OCI-LY1 (cell line): ENCODE results near the gene RASGRF1.

Experiments
- EZH2 ChIP-seq: fragments of 200-600 bp; sonication (generic), shearing (Covaris generic); IDR thresholded peaks from 2 replicates; pipeline ENCODE4 v1.8.0; 2017; ENCODE audit warnings: borderline replicate concordance, mixed run types, mild to moderate bottlenecking, antibody characterized with exemption, low read length, moderate library complexity, mixed read lengths
- TF ChIP-seq, protein P1 (sequence below): fragments of 200-600 bp; sonication (generic), shearing (Covaris generic); IDR thresholded peaks from 2 replicates; pipeline ENCODE4 v1.5.1; 2017; ENCODE audit warnings: mild to moderate bottlenecking, antibody characterized with exemption, low read length, moderate library complexity, mixed read lengths

DNA sequence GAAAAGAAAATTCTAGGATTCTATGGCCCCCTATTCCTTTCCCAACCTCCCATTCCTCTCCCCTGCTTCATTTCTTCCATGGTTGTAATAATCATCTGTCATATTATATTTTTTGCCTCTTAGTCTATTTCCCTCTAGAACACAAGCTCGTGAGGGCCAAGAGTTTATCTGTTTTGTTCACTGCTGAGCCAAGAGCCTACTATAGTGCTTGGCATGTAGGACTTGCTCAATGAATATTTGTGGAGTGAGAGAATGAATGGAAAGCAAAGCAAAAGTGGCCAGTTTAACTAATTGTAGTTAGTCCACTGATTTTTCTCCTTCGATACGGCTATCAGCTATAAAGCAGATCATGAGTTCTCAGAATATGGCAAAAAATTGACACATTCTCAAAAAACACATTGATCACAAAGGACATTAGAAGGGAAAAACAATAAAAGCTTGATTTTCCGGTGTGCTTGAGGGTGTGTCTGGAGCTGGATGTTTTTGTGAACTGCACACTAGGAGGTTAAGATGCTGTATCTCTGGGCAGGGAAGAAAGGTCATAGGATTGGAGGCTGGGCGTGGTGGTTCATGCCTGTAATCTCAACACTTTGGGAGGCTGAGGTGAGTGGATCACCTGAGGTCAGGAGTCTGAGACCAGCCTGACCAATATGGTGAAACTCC, 120.8 kb downstream of the RASGRF1 start:
- TF ChIP-seq, protein P1, sequence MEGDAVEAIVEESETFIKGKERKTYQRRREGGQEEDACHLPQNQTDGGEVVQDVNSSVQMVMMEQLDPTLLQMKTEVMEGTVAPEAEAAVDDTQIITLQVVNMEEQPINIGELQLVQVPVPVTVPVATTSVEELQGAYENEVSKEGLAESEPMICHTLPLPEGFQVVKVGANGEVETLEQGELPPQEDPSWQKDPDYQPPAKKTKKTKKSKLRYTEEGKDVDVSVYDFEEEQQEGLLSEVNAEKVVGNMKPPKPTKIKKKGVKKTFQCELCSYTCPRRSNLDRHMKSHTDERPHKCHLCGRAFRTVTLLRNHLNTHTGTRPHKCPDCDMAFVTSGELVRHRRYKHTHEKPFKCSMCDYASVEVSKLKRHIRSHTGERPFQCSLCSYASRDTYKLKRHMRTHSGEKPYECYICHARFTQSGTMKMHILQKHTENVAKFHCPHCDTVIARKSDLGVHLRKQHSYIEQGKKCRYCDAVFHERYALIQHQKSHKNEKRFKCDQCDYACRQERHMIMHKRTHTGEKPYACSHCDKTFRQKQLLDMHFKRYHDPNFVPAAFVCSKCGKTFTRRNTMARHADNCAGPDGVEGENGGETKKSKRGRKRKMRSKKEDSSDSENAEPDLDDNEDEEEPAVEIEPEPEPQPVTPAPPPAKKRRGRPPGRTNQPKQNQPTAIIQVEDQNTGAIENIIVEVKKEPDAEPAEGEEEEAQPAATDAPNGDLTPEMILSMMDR: no peak
- TF ChIP-seq EZH2: no peak
